Stimulated activated naive CD4-positive, alpha-beta T cell (primary cell): ENCODE measurements around the gene C7orf57.
"Not testable (repeated sequence)": the region's sequence is repeated elsewhere in the genome, so short reads cannot be mapped to it uniquely, and the experiment has no call there.

Source experiments
- DNase-seq, 6 experiments: peaks; one replicate each; lab custom pipeline; 2025; lab: John Stamatoyannopoulos, UW

C7orf57 gene

DNA sequence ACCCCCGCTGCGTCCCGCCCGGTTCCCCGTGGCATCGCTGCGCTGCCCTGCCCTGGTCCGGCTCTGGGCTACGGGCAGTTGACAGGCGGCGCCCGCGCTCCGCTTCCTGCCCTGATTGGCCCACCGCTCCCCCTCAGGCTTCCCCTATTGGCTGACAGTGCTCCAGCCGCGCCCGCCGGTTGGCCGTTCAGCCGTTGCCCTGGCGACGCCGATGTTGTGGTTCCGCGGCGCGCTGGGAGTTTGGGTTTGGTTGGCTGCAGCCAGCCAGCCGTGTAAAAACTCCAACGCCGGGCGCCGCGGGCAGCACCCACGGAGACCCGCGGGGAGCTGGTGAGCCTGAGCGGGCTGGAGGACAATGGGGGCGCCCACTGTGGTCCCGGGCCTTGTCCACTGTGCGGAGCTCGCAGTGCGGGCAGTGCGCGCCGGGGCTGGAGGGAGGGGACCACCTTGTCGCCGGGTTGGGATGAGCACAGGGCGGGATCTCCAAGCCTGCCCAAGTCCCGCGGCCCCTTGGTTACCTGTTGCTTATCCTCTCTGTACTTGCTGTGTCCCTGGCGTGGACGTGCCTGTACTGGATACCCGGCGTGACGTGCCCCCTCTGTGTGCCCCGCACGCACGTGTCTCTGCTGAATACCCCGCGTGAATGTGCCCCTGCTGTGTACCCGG, at the start of gene C7orf57:
C7orf57 (plus strand) TSS at position 243 of the 666 bp plus-strand sequence. CDS start 766 bp downstream, outside the sequence.
- peak; percentile 79 to 86 (median 83) for DNase-seq

DNA sequence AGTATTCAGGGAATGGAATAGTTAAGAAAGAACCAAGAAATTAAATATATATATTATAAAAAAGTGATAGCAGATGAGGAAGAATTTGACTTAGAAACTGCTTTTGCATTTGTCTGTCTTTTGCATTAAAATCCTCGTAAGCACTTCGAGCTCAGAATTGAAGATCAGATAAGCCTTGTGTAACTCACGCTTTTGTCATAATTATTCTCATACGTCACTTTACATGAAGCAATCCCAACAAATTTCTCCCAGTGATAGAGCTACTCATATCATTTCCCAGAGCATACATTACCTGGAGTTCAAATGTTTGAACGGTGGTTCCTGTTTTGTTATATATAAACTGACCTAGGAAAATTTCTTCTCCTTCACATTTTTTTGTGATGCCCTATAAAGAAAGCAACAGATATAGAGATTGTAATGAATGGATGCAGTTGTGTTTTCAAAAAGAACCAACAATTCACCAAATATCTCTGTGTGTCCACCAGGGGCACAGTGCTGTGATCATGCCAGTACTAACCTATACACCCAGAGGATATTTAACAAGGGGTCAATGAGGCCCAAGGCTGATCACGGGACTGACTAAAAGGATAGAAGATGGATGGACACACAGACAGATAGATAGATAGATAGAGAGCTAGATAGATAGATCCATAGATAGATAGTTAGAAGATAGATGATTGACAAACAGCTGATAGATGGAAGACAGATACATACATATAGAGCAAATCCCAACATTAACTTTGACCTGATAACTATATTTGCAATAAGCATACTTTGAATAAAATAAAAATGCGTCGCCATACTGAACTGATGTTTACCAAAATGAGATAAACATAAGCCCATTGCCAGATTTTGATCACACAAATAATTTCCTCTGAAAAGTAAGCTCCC, 46.6 kb upstream of the C7orf57 start:
- DNase-seq = no peak

DNA sequence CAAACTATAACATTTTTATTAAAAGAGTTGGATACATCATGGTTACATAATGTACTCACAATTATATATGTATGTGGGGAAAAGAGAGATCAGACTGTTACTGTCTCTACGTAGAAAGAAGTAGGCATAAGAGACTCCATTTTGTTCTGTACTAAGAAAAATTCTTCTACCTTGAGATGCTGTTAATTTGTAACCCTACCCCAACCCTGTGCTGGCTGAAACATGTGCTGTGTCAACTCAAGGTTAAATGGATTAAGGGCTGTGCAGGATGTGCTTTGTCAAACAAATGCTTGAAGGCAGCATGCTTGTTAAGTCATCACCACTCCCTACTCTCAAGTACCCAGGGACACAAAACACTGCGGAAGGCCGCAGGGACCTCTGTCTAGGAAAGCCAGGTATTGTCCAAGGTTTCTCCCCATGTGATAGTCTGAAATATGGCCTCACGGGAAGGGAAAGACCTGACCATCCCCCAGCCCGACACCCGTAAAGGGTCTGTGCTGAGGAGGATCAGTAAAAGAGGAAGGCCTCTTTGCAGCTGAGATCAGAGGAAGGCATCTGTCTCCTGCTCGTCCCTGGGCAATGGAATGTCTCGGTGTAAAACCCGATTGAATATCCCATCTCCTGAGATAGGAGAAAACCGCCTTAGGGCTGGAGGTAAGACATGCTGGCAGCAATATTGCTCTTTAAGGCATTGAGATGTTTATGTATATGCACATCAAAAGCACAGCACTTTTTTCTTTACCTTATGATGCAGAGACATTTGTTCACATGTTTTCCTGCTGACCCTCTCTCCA, 45.5 kb upstream of the C7orf57 start:
- not testable (repeated sequence) for DNase-seq

DNA sequence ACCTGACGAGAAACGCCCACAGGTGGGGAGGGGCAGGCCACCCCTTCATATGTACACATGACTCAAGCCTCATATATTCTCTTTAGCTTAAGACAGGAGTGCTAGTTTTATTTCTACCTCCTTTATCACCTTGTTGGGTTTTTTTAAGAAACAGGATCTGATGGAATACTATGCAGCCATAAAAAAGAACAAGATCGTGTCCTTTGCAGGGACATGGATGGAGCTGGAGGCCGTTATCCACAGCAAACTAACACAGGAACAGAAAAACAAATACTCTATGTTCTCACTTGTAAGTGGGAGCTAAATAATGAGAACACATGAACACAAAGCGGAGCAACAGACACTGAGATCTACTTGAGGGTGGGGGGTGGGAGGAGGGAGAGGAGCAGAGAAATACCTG, 44.8 kb upstream of the C7orf57 start:
- no peak for DNase-seq

DNA sequence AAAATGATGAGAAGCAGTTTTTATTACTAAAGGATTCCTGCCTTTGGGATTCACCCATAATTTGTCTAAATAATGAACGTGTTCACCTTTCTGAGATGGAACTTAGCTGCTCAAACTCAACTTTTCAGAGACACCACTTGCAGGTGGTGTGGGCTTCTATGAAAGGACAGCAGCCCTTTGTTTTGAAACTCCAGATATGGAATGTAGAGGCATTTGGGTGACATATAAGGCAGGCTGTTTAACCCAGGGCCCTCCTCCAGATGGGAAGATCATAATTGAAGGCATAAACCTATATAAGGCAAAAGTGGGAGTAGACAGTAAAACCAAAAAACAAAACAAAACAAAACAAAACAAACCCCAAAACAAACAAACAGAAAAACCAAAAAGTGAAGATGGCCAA, 44.1 kb upstream of the C7orf57 start:
- no peak for DNase-seq

- DNase-seq = peak; percentile 64 to 94 (median 79)
Measured at GRCh38 chr7:47991741-47992311, 43.5 kb upstream of the C7orf57 start.

DNA sequence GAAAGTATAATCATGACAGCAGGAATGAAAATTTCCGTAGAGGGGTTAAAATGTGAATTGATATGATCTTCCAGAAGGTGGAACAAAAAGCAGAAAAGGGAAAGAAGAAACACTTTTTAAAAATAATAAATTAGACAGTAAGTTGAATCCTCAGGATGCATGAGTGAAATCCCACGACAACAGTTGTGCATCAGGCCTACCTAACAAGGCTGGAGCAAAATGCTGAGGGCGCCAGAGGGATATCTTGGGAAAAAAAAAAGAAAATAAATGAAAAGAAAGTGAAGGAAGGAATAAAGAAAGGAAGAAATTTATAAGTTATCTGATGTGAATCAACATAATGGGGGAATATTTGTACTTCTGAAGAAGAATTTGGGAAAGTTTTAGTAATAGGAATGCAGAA, 42.9 kb upstream of the C7orf57 start:
- no peak for DNase-seq

- DNase-seq = no peak
Measured at GRCh38 chr7:47999413-47999812, 35.9 kb upstream of the C7orf57 start.

GRCh38 chr7:48000164-48000563, 35.2 kb upstream of the C7orf57 start:
- DNase-seq = not testable (repeated sequence)

DNA sequence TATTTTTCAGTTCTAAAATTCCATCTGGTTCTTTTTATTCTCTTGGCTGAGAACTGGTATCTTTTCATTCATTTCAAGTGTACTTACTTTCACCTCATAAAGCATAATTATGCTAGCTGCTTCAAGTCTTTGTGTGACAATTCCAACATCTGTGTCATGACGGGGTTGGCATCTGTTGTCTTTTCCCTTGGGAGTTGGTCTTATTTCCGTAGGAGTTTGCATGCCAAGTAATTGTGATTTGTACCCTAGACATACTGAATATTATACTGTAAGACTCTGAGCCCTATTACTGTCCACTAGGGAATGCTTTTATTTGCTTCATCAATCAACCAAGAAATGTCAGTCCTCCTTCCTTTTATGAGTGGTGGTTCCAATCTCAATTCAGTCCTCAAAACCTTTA, 31.3 kb upstream of the C7orf57 start:
- DNase-seq = no peak

GRCh38 chr7:48004638-48005037, 30.7 kb upstream of the C7orf57 start:
- no peak for DNase-seq

DNA sequence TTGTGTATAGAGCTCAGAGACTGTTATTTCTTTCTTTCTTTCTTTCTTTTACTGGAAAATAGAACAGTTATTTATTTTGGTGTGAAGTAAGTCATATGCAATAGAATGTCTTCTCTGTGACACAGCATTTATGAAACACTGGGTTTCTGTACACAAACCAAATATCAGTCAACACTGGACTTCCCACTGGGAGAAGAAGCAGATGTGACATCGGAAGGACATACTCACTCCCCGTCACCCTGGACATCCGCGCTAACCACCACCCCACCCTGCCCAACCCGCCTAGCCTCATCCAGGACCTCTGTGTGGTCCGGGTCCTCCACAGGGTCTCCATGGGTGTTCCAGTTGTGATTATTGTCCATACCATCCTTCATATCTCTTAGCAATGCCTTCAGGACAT, 28.5 kb upstream of the C7orf57 start:
- DNase-seq = no peak

GRCh38 chr7:48009257-48009656, 26.1 kb upstream of the C7orf57 start:
- DNase-seq = no peak

GRCh38 chr7:48009954-48010353, 25.4 kb upstream of the C7orf57 start:
- DNase-seq = no peak

DNA sequence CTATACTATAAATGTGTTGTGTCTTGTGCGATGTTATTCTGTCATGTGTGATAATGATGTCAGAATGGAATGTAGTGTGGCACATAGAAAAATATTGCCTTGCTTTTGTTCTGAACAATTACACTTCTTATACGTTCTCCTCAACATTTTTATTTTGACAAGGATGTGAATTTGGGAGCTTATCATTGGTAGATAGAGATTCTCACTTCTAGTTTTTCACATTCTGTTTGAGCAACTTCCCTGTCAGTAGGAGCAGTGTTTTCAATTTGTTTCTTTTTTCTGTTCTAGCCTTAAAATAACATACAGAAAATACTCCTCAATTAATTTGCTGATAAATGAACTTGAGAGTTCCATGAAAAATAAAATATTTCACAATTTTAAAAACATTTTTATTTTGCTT, 24.0 kb upstream of the C7orf57 start:
- no peak for DNase-seq

- no peak for DNase-seq
Measured at GRCh38 chr7:48011951-48012350, 23.4 kb upstream of the C7orf57 start.

GRCh38 chr7:48016641-48017040, 18.7 kb upstream of the C7orf57 start:
- no peak for DNase-seq

GRCh38 chr7:48017674-48018073, 17.7 kb upstream of the C7orf57 start:
- no peak for DNase-seq

DNA sequence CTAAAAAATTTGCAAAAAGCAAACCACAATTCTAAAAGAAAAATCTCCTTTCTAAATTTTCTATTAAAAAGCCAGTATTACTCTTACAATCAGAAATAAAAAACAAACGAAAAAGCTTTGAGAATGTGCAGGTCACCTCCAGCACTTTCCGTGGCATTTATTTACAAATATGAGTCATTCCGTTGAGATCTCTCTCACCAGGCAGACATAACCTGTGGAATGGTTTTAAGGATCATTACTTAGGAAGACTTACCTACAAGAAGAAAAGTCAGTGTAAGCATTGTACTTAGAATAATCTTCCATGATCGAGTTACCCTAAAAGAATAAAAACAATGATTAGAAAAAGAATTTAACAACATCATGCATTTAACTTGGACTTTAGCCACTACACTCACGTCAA, 9.7 kb upstream of the C7orf57 start:
- no peak for DNase-seq

DNA sequence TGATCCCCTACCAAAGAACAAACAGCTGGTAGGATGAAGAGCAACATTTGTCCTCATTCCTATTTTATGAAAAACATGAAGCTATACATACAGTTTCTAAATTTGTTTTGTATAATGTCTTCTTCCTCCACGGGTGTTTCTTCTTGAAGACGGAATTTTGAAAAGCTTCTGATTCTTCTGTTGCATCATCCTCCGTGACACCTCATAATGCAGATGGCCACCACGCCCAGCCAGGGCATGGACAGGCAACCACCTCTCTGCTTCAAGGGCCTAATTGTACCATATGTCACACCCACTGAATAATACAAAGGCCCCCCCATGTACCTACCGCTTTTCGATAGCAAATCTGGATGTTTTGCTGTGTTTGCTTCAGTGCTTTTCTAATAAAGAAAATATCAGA, 6.4 kb upstream of the C7orf57 start, which contains the start of gene SUN3:
SUN3 (minus strand) TSS at position 170 of the 400 bp plus-strand sequence; CDS start at position 1, 169 bp downstream.
- no peak for DNase-seq

DNA sequence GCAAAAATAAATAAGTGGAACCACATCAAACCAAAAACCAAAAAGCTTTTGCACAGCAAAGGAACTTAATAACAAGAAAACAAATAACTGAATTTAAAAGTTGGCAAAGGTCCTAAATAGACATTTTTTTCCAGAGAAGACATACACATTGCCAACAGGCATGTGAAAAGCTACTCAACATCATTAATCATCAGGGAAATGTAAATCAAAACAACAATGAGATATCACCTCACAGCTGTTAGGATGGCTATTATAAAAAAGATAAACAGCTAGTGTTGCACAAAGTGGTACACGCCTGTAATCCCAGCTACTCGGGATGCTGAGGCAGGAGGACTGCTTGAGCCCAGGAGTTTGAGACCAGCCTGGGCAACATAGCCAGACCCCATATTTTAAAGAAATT, 4.2 kb upstream of the C7orf57 start:
- no peak for DNase-seq

GRCh38 chr7:48033922-48034321, 1.4 kb upstream of the C7orf57 start:
- DNase-seq = no peak
